ENCODE results near the gene DNAH6. TPM values are rescaled to one million over a fixed set of nuclear protein-coding genes. Genes with fewer than 3 reads are reported as not detected.
A peak's percentile ranks its signal among the peaks of the same experiment; 100 is the strongest.

Gene DNAH6
- total RNA-seq, 8 experiments from 2014 or later, result 0.14 to 7.4 (median 1.1) TPM

- no peak for ATAC-seq (replicated peaks in 6 of 8)
- no peaks in the 10 kb centered on the region for H3K4me1 ChIP-seq (replicated peaks in 1 of 2)
- in situ Hi-C loops (cut with MboI; ENCODE audit: low pct_unique_long_range_greater_than_20kb in 2 of 9, low sequenced_read_pairs in 9 of 9, unreplicated experiment in 9 of 9), result no loop called here
- WGBS, 10 experiments, result 22 to 100% (median 87%) methylated on average over 1 to 4 of the region's 4 CpGs; no CpG with 5 or more reads in 1 of the 10 experiments
- H3K4me3 ChIP-seq, result no peak overlapping the region
- no peak overlapping the region for H3K27ac ChIP-seq
These were observed 269.7 kb downstream of the DNAH6 start for GRCh38 chr2:84785950-84786349.

GRCh38 chr2:84786601-84787000, 270.3 kb downstream of the DNAH6 start:
- Histone ChIP-seq H3K4me3 (no peak overlapping the region), H3K27ac (no peak overlapping the region), H3K4me1 (replicated peaks in 1 of 2) (no peaks in the 10 kb centered on the region)
- ATAC-seq (replicated peaks in 6 of 8), result no peak
- in situ Hi-C loops (cut with MboI; ENCODE audit: low pct_unique_long_range_greater_than_20kb in 2 of 9, low sequenced_read_pairs in 9 of 9, unreplicated experiment in 9 of 9), result no loop called here

- in situ Hi-C loops (cut with MboI; ENCODE audit: low pct_unique_long_range_greater_than_20kb in 2 of 9, low sequenced_read_pairs in 9 of 9, unreplicated experiment in 9 of 9), result no loop called here
- ATAC-seq (replicated peaks in 6 of 8), result no peak
- Histone ChIP-seq H3K4me1 (replicated peaks in 1 of 2) (no peaks in the 10 kb centered on the region), H3K27ac (no peak overlapping the region), H3K4me3 (no peak overlapping the region)
- WGBS, 10 experiments, result 0 to 89% (median 46%) methylated on average over 1 of the region's 1 CpG; no CpG with 5 or more reads in 2 of the 10 experiments
These were observed 271.7 kb downstream of the DNAH6 start for GRCh38 chr2:84788027-84788426.

- Histone ChIP-seq H3K27ac (no peak overlapping the region), H3K4me1 (replicated peaks in 1 of 2) (no peaks in the 10 kb centered on the region), H3K4me3 (no peak overlapping the region)
- in situ Hi-C loops (cut with MboI; ENCODE audit: low pct_unique_long_range_greater_than_20kb in 2 of 9, low sequenced_read_pairs in 9 of 9, unreplicated experiment in 9 of 9), result no loop called here
- ATAC-seq (replicated peaks in 6 of 8), result no peak
- 0 to 100% (median 74%) methylated on average over 1 to 3 of the region's 3 CpGs for WGBS, 10 experiments
These were observed 272.2 kb downstream of the DNAH6 start for GRCh38 chr2:84788498-84788897.

DNA sequence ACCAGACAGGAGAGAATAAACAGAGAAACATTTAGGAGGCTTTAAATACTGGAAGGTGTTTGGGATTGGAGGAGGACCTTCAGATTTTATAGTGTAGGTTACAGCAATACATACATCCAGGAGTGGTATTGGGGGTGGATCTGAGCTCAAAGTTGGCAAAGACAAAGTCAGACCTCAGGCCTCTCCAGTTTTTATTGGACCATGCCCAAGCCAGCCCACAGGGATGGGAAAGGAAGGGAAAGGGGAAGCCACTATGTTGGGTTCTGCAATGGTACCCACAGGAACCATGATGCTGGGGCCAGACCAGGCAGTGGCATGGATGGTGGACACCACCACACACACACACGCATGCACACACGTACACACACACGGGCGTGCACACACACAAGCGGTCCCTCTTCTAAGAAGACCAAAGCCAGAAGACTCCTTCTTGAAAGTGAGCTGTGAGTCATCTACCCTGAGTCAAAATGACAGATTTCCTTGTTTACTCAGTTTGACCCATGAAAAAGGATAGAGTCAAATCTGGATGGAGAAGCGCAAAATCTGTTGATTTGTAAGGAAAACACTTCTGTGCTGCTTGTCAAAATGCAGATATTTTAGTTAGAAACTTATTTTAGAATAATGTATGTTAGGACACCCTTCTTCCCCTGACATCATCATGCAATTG, 276.7 kb downstream of the DNAH6 start:
- ATAC-seq (replicated peaks in 6 of 8), result no peak
- 70 to 100% (median 97%) methylated on average over 1 to 6 of the region's 6 CpGs; no CpG with 5 or more reads in 3 of the 10 experiments for WGBS, 10 experiments
- in situ Hi-C loops (cut with MboI; ENCODE audit: low pct_unique_long_range_greater_than_20kb in 2 of 9, low sequenced_read_pairs in 9 of 9, unreplicated experiment in 9 of 9), result no loop called here
- Histone ChIP-seq H3K4me1 (replicated peaks in 1 of 2) (no peaks in the 10 kb centered on the region), H3K4me3 (no peak overlapping the region), H3K27ac (no peak overlapping the region)

DNA sequence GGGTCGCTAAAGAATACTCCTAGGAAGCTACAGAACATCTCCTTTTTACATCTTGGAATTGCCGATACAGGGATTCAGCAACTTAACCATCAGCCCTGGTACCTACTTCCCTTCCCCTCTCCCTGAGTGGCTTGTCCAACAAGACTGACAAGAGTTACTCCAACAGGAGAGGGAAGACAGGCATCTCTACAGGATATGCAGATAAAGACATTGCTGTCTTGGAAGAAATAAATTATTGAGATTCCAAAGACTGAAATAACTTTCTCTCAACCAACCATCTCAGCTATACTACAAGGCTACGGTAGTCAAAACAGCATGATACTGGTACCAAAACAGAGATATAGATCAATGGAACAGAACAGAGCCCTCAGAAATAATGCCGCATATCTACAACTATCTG, 277.3 kb downstream of the DNAH6 start:
- no peak for ATAC-seq (replicated peaks in 6 of 8)
- H3K27ac ChIP-seq, result no peak overlapping the region
- WGBS, 10 experiments, result 13 to 100% (median 78%) methylated on average over 1 to 2 of the region's 4 CpGs; no CpG with 5 or more reads in 2 of the 10 experiments
- in situ Hi-C loops (cut with MboI; ENCODE audit: low pct_unique_long_range_greater_than_20kb in 2 of 9, low sequenced_read_pairs in 9 of 9, unreplicated experiment in 9 of 9), result no loop called here
- H3K4me1 ChIP-seq (replicated peaks in 1 of 2), result peaks cover 0 to 3% of the 10 kb centered on the region in 2 donors
- H3K4me3 ChIP-seq, result no peak overlapping the region

DNA sequence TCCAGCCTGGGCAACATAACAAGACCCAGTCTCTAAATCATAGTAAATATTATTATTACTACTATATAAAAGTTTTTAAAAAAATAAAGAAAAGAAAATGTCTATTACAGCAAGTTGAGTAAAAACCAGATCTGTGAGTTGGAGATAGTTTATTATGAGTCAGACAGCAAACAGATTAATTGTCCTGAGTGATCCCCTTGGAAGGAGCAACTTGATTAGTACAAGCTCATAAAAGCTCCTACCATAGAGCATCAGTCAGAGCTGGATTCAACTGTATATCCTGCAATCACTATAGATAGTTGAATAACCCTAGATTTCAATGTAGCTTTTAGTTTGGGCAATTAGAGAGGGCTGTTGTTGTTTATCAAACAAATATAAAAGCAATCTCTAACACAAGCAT, 280.5 kb downstream of the DNAH6 start:
- in situ Hi-C loops (cut with MboI; ENCODE audit: low pct_unique_long_range_greater_than_20kb in 2 of 9, low sequenced_read_pairs in 9 of 9, unreplicated experiment in 9 of 9), result no loop called here
- no peak for ATAC-seq (replicated peaks in 6 of 8)
- Histone ChIP-seq H3K4me1 (replicated peaks in 1 of 2) (peaks cover 0 to 3% of the 10 kb centered on the region in 2 donors), H3K27ac (no peak overlapping the region), H3K4me3 (no peak overlapping the region)

GRCh38 chr2:84797271-84797670, 281.0 kb downstream of the DNAH6 start:
- Histone ChIP-seq H3K4me1 (replicated peaks in 1 of 2) (peaks cover 0 to 3% of the 10 kb centered on the region in 2 donors), H3K4me3 (no peak overlapping the region), H3K27ac (no peak overlapping the region)
- in situ Hi-C loops (cut with MboI; ENCODE audit: low pct_unique_long_range_greater_than_20kb in 2 of 9, low sequenced_read_pairs in 9 of 9, unreplicated experiment in 9 of 9), result no loop called here
- ATAC-seq (replicated peaks in 6 of 8), result no peak
- 67 to 100% (median 85%) methylated on average over 1 to 3 of the region's 3 CpGs; no CpG with 5 or more reads in 2 of the 10 experiments for WGBS, 10 experiments

DNA sequence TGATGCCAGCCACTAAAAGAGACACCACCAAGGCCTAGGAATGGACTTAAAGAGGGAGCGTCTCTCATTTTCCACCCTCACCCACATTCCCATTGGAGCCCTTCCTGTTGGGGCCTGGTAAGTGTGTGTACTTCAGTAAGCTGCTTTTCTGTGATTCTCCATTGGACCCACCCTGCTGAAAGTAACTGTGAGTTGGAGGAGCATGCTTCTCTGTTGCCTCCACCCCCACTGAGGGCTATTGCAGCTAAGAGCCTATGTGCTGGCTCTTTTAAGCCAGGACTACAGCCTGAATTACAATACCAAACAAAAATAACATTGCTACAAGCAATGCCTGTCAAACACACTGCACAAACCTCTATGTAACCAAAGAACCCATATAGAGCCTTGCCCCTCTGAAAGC, 283.5 kb downstream of the DNAH6 start:
- Histone ChIP-seq H3K27ac (no peak overlapping the region), H3K4me1 (replicated peaks in 1 of 2) (peaks cover 0 to 3% of the 10 kb centered on the region in 2 donors), H3K4me3 (no peak overlapping the region)
- in situ Hi-C loops (cut with MboI; ENCODE audit: low pct_unique_long_range_greater_than_20kb in 2 of 9, low sequenced_read_pairs in 9 of 9, unreplicated experiment in 9 of 9), result no loop called here
- peak in 1 of 8 experiments; percentile 15 for ATAC-seq (replicated peaks in 6 of 8)
- 100% methylated on average over 1 of the region's 1 CpG; no CpG with 5 or more reads in 8 of the 10 experiments for WGBS, 10 experiments

DNA sequence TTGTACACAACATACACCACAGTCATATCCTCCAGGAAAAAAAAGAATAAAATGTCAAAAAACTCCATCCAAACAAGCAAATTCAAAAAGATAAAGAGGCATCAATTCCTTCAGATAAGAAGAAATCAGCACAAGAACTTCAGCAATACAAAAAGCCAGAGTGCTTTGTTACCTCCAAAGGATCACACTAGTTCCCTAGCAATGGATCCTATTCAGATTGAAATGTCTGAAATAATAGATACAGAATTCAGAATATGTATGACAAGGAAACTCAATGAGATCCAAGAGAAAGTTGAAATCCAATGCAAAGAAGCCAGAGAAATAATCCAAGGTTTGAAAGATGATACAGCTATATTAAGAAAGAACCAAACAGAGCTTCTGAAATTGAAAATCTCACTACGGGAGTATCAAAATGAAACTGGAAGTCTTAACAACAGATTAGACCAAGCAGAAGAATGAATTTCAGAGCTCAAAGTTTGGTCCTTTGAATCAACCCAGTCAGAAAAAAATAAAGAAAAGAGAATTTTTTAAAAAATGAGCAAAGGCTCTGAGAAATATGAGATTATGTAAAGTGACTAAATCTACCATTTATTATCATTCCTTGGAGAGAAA, 284.0 kb downstream of the DNAH6 start:
- ATAC-seq (replicated peaks in 6 of 8), result no peak
- H3K4me3 ChIP-seq, result no peak overlapping the region

GRCh38 chr2:84801811-84802210, 285.5 kb downstream of the DNAH6 start:
- WGBS, 10 experiments, result 8 to 100% (median 78%) methylated on average over 1 to 2 of the region's 2 CpGs
- Histone ChIP-seq H3K27ac (no peak overlapping the region), H3K4me3 (no peak overlapping the region), H3K4me1 (replicated peaks in 1 of 2) (peaks cover 0 to 3% of the 10 kb centered on the region in 2 donors)
- in situ Hi-C loops (cut with MboI; ENCODE audit: low pct_unique_long_range_greater_than_20kb in 2 of 9, low sequenced_read_pairs in 9 of 9, unreplicated experiment in 9 of 9), result no loop called here
- ATAC-seq (replicated peaks in 6 of 8), result no peak

More for the DNA sequence above, 284.0 kb downstream of the DNAH6 start:
- WGBS, 10 experiments, result 0 to 100% (median 69%) methylated on average over 1 of the region's 1 CpG
- Histone ChIP-seq H3K27ac (no peak overlapping the region), H3K4me1 (replicated peaks in 1 of 2) (peaks cover 0 to 3% of the 10 kb centered on the region in 2 donors)
- in situ Hi-C loops (cut with MboI; ENCODE audit: low pct_unique_long_range_greater_than_20kb in 2 of 9, low sequenced_read_pairs in 9 of 9, unreplicated experiment in 9 of 9), result no loop called here

GRCh38 chr2:84805250-84805958, 289.1 kb downstream of the DNAH6 start:
- H3K4me1 ChIP-seq (replicated peaks in 1 of 2), result no peaks in the 10 kb centered on the region
- H3K27ac ChIP-seq, result no peak overlapping the region
- H3K4me3 ChIP-seq, result no peak overlapping the region
- no peak for ATAC-seq (replicated peaks in 6 of 8)
- in situ Hi-C loops (cut with MboI; ENCODE audit: low pct_unique_long_range_greater_than_20kb in 2 of 9, low sequenced_read_pairs in 9 of 9, unreplicated experiment in 9 of 9), result no loop called here
- WGBS, 10 experiments, result 0 to 100% (median 78%) methylated on average over 1 of the region's 1 CpG; no CpG with 5 or more reads in 3 of the 10 experiments

GRCh38 chr2:84807063-84807485, 290.8 kb downstream of the DNAH6 start:
- Histone ChIP-seq H3K4me3 (no peak overlapping the region), H3K4me1 (replicated peaks in 1 of 2) (no peaks in the 10 kb centered on the region), H3K27ac (no peak overlapping the region)
- peak in 2 of 8 experiments; percentile 85 to 86 for ATAC-seq (replicated peaks in 6 of 8)
- 0 to 100% (median 73%) methylated on average over 1 to 4 of the region's 4 CpGs; no CpG with 5 or more reads in 2 of the 10 experiments for WGBS, 10 experiments
- in situ Hi-C loops (cut with MboI; ENCODE audit: low pct_unique_long_range_greater_than_20kb in 2 of 9, low sequenced_read_pairs in 9 of 9, unreplicated experiment in 9 of 9), result no loop called here
